HCT116 (cell line): ENCODE results near the gene SKI.

Experiments
- CEBPB ChIP-seq: IDR thresholded peaks from 2 replicates; pipeline ENCODE4 v1.6.1; 2012; ENCODE audit warnings: low read depth
- EZH2 ChIP-seq: fragments of 200-600 bp; sonication (generic); IDR thresholded peaks from 2 replicates; pipeline ENCODE4 v1.6.1; 2017; ENCODE audit warnings: antibody characterized with exemption, mixed run types
- EZH2phosphoT487 ChIP-seq: fragments of 200-600 bp; IDR thresholded peaks from 2 replicates; pipeline ENCODE4 v1.6.1; 2018; ENCODE audit warnings: antibody characterized with exemption, borderline replicate concordance
- POLR2A ChIP-seq: IDR thresholded peaks from 2 replicates; pipeline ENCODE4 v1.7.0; 2011; ENCODE audit warnings: borderline replicate concordance; ENCODE audit not compliant: insufficient read depth, insufficient read length; ENCODE audit errors: extremely low read depth
- POLR2AphosphoS5 ChIP-seq: IDR thresholded peaks from 2 replicates; pipeline ENCODE4 v1.6.1; 2011; ENCODE audit warnings: mild to moderate bottlenecking, low read depth, low read length, moderate library complexity
- RAD21 ChIP-seq: IDR thresholded peaks from 2 replicates; pipeline ENCODE4 v1.6.1; 2012; ENCODE audit warnings: low read depth, mild to moderate bottlenecking
- SIN3A ChIP-seq: IDR thresholded peaks from 2 replicates; pipeline ENCODE4 v1.6.1; 2012; ENCODE audit warnings: low read depth
- TF ChIP-seq, protein P1 (sequence below), 3 experiments: fragments of 200-600 bp in 1 of 3; sonication (generic) in 1 of 3; IDR thresholded peaks in 2 of 3; conservative IDR thresholded peaks in 1 of 3; 2 replicates each; pipeline ENCODE4 v1.5.1; 2012 to 2017; ENCODE audit warnings: low read depth in 2 of 3, low read length in 2 of 3, antibody characterized with exemption in 1 of 3, borderline replicate concordance in 1 of 3, control low read depth in 1 of 3, mild to moderate bottlenecking in 1 of 3, mixed read lengths in 1 of 3, mixed run types in 1 of 3, moderate library complexity in 1 of 3; ENCODE audit not compliant: insufficient read depth in 1 of 3
- TF ChIP-seq, protein P2 (sequence below): IDR thresholded peaks from 2 replicates; pipeline ENCODE4 v1.6.1; 2012; ENCODE audit warnings: low read depth

DNA sequence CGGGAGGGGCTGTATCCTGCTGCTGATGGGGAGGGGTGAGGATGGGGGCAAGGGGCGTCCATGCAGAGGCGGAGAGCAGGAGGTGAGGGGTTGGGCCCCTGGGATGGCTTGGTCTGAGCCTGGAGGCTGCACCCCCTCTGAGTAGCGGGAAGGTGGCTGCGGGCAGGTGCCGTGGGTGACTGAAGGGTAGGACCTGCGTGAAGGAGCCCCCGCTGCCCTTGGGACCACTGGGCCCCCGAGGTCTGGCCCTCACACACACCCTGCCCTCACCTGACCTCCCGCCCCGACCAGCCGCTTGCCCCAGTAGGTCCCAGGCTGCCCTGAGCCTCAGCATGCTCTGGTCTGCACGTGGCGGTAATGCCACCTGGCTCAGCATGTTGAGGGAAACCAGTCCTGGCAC lies 12.8 kb upstream of the SKI start:
- TF ChIP-seq, protein P1, sequence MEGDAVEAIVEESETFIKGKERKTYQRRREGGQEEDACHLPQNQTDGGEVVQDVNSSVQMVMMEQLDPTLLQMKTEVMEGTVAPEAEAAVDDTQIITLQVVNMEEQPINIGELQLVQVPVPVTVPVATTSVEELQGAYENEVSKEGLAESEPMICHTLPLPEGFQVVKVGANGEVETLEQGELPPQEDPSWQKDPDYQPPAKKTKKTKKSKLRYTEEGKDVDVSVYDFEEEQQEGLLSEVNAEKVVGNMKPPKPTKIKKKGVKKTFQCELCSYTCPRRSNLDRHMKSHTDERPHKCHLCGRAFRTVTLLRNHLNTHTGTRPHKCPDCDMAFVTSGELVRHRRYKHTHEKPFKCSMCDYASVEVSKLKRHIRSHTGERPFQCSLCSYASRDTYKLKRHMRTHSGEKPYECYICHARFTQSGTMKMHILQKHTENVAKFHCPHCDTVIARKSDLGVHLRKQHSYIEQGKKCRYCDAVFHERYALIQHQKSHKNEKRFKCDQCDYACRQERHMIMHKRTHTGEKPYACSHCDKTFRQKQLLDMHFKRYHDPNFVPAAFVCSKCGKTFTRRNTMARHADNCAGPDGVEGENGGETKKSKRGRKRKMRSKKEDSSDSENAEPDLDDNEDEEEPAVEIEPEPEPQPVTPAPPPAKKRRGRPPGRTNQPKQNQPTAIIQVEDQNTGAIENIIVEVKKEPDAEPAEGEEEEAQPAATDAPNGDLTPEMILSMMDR (IDR thresholded peaks at IDR 0.05 in 2 of 3, conservative IDR thresholded peaks at IDR 0.05 in 1 of 3; ENCODE audit: borderline replicate concordance in 1 of 3, insufficient read depth in 1 of 3, low read depth in 2 of 3, low read length in 2 of 3), result no peak
- no peak for TF ChIP-seq CEBPB
- no peak for TF ChIP-seq EZH2phosphoT487
- TF ChIP-seq POLR2A, result no peak
- no peak for TF ChIP-seq POLR2AphosphoS5
- TF ChIP-seq RAD21, result no peak
- TF ChIP-seq EZH2, result no peak
- TF ChIP-seq, protein P2, sequence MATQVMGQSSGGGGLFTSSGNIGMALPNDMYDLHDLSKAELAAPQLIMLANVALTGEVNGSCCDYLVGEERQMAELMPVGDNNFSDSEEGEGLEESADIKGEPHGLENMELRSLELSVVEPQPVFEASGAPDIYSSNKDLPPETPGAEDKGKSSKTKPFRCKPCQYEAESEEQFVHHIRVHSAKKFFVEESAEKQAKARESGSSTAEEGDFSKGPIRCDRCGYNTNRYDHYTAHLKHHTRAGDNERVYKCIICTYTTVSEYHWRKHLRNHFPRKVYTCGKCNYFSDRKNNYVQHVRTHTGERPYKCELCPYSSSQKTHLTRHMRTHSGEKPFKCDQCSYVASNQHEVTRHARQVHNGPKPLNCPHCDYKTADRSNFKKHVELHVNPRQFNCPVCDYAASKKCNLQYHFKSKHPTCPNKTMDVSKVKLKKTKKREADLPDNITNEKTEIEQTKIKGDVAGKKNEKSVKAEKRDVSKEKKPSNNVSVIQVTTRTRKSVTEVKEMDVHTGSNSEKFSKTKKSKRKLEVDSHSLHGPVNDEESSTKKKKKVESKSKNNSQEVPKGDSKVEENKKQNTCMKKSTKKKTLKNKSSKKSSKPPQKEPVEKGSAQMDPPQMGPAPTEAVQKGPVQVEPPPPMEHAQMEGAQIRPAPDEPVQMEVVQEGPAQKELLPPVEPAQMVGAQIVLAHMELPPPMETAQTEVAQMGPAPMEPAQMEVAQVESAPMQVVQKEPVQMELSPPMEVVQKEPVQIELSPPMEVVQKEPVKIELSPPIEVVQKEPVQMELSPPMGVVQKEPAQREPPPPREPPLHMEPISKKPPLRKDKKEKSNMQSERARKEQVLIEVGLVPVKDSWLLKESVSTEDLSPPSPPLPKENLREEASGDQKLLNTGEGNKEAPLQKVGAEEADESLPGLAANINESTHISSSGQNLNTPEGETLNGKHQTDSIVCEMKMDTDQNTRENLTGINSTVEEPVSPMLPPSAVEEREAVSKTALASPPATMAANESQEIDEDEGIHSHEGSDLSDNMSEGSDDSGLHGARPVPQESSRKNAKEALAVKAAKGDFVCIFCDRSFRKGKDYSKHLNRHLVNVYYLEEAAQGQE, result no peak
- no peak for TF ChIP-seq SIN3A
